Suprapubic skin (tissue), 4 donors: Measurements from ENCODE around the gene DIPK2B.

Experiments
- POLR2A ChIP-seq, 2 donors: fragments of 450-650 bp; IDR thresholded peaks; one replicate each; pipeline ENCODE4 v1.6.1; 2017; ENCODE audit warnings: antibody characterized with exemption in 2 of 2, mild to moderate bottlenecking in 2 of 2, moderate library complexity in 2 of 2
- POLR2AphosphoS5 ChIP-seq, 3 donors: sonication (generic); formaldehyde crosslinking; IDR thresholded peaks; one replicate each; pipeline ENCODE4 v1.6.1; 2017; ENCODE audit warnings: antibody characterized with exemption in 3 of 3
- TF ChIP-seq, protein P1 (sequence below), 2 donors: fragments of 200-600 bp in 1 of 2; fragments of 450-650 bp in 1 of 2; sonication (generic) in 1 of 2; IDR thresholded peaks; one replicate each; pipeline ENCODE4 v1.5.1; 2016 to 2019; ENCODE audit warnings: antibody characterized with exemption in 2 of 2, mild to moderate bottlenecking in 1 of 2, moderate library complexity in 1 of 2

DNA sequence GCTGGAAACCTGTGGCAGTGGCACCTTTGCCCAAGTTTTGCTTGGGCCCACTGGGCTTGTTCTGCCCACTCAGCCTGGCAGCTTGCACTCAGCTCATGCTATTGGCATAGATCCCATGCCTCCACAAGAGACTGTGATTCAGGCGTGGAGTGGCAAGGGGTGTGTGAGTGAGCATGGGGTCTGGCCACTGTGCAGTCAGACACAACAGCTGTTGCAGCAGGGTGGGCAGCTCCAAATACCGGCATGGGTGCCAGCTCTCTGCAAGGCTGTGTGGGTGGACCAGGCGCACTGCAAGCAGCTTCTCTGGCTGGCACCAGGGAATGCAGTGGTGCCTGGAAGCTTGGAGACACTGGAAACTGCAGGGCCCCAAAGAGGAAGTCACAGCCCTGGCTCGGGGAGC is 27.4 kb upstream of the DIPK2B start:
- TF ChIP-seq, protein P1, sequence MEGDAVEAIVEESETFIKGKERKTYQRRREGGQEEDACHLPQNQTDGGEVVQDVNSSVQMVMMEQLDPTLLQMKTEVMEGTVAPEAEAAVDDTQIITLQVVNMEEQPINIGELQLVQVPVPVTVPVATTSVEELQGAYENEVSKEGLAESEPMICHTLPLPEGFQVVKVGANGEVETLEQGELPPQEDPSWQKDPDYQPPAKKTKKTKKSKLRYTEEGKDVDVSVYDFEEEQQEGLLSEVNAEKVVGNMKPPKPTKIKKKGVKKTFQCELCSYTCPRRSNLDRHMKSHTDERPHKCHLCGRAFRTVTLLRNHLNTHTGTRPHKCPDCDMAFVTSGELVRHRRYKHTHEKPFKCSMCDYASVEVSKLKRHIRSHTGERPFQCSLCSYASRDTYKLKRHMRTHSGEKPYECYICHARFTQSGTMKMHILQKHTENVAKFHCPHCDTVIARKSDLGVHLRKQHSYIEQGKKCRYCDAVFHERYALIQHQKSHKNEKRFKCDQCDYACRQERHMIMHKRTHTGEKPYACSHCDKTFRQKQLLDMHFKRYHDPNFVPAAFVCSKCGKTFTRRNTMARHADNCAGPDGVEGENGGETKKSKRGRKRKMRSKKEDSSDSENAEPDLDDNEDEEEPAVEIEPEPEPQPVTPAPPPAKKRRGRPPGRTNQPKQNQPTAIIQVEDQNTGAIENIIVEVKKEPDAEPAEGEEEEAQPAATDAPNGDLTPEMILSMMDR (IDR thresholded peaks at IDR 0.05) = no peak
- TF ChIP-seq POLR2AphosphoS5 (IDR thresholded peaks at IDR 0.05) = no peak
- no peak for TF ChIP-seq POLR2A (IDR thresholded peaks at IDR 0.05)
